Measurements from ENCODE around the gene POMT1.

DNA sequence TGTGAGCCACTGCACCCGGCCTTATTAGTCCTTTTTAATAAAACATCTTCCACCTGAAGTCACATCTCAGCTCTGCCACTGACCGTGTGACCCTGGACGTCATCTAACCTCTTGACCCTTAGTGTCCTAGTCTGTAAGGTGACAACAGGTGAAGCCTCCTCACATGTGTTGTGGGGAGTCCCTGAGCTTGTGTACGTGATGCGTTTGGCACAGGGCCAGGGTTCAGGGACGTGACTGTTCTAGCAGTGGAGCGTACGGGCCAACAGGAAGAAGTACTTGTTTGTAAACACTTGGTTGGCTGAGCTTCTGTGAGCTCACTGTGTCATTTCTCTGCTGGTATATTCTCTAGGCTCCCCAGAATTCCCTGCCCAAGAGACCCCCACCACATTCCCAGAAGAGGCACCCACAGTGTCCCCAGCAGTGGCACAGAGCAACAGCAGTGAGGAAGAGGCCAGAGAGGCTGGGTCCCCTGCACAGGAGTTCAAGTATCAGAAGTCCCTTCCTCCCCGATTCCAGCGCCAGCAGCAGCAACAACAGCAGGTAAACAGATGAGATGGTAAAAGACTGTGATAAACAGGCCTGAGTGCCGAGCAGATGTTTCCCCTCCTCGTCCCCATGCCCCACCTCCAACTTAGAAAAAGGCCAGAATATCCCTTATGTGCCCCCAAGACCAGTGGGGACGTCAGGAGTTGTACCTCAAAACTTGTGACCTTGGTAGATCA, 35.3 kb upstream of the POMT1 start:
- TF ChIP-seq, protein P1, sequence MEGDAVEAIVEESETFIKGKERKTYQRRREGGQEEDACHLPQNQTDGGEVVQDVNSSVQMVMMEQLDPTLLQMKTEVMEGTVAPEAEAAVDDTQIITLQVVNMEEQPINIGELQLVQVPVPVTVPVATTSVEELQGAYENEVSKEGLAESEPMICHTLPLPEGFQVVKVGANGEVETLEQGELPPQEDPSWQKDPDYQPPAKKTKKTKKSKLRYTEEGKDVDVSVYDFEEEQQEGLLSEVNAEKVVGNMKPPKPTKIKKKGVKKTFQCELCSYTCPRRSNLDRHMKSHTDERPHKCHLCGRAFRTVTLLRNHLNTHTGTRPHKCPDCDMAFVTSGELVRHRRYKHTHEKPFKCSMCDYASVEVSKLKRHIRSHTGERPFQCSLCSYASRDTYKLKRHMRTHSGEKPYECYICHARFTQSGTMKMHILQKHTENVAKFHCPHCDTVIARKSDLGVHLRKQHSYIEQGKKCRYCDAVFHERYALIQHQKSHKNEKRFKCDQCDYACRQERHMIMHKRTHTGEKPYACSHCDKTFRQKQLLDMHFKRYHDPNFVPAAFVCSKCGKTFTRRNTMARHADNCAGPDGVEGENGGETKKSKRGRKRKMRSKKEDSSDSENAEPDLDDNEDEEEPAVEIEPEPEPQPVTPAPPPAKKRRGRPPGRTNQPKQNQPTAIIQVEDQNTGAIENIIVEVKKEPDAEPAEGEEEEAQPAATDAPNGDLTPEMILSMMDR (IDR thresholded peaks at IDR 0.05) = no peak
- TF ChIP-seq ZFX (IDR thresholded peaks at IDR 0.05; ENCODE audit: borderline replicate concordance) = no peak
